HS-27A (cell line): ENCODE data around the gene MAP1LC3B2.

Experiments used
- DNase-seq: peaks from one replicate; pipeline ENCODE4 v3.0.0-alpha.2; 2012; ENCODE audit warnings: low read depth, missing footprints

The MAP1LC3B2 gene

DNA sequence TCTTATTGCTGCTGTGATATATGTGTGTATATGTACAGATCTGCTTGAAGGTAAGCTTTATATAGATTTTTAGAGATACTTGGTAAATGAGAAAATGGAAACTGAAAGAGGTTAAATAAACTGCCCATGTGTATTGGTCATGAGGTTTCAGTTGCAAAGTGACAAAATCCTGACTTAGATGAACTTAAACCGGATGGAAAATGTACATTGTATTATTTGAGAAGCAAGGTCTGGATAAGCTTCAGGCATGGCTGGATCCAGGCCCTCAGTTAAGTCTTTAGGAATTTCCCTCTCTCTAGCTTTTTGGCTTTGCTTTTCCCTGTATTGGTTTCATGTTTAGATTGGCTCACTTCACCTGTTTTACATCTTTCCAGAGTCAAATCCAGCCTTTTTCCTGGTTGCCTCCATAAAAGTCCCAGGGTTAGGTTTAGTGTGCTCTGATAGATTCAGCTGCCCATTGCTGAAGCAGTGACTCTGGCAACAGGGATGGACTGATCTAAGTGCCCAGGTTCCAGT is 21.0 kb upstream of the MAP1LC3B2 start:
- DNase-seq = no peak

- DNase-seq = no peak
Observed at GRCh38 chr12:116538682-116539305, 20.4 kb upstream of the MAP1LC3B2 start.

GRCh38 chr12:116539361-116539771 is 19.8 kb upstream of the MAP1LC3B2 start:
- DNase-seq = no peak

- DNase-seq = no peak
Observed at GRCh38 chr12:116539905-116540482, 19.2 kb upstream of the MAP1LC3B2 start.

- DNase-seq = no peak
Observed at GRCh38 chr12:116540622-116541152, 18.5 kb upstream of the MAP1LC3B2 start.

DNA sequence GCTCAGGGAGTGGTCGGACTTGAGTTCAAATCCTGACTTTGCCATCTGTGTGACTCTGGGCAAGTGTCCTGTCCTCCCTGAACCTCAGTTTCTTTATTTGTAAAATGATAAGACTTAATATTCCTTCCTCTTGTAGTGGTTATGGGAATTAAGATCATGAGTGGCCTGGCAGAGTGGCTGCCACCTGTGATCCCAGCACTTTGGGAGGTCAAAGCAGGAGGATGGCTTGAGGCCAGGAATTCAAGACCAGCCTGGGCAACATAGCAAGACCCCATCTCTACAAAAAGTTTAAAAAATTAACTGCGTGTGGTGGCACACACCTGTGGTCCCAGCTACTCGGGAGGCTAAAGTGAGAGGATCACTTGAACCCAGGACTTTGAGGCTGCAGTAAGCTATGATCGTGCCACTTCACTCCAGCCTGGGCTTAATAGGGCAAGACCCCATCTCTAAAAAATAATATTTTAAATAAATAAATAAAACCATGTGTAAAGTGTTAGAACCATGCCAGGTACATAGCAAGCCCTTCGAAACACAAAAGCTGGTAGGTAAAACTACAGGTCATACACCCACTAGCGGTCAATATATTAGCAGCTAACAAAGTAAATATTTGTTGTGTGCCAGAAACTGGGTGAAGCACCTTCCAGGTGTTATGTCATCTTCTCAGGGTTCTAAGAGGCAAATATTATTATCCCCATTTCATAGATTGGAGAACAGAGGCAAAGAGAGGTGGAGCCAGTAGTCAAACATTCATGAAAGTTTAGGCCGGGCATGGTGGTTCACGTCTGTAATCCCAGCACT is 17.4 kb upstream of the MAP1LC3B2 start:
- DNase-seq = no peak

DNA sequence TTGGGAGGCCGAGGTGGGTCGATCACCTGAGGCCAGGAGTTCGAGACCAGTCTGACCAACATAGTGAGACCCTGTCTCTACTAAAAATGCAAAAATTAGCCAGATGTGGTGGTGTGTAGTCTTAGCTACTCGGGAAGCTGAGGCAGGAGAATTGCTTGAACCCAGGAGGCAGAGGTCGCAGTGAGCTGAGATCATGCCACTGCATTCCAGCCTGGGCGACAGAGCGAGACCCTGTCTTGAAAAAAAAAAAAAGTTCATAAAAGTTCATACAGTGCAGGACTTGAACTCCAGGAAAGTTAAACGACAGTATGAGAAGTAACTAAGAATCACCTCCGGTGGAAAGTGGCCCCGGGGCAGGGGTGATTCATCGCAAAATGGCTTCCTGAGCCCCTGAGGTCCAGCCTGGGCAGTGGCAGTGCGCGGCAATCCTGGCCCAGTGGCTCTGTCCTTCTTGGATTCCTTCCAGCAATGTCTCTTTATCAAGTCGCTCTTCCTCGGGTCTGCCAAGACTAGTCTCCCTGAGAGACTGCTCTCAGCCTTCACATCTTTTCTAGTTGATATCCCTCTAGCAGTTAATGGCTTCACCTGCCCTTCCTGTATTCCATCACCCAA is 16.7 kb upstream of the MAP1LC3B2 start:
- no peak for DNase-seq

- no peak for DNase-seq
Observed at GRCh38 chr12:116544656-116545055, 14.5 kb upstream of the MAP1LC3B2 start.

- no peak for DNase-seq
Observed at GRCh38 chr12:116545144-116545543, 14.0 kb upstream of the MAP1LC3B2 start.

- no peak for DNase-seq
Observed at GRCh38 chr12:116545936-116546335, 13.2 kb upstream of the MAP1LC3B2 start.

GRCh38 chr12:116547955-116548501 is 11.2 kb upstream of the MAP1LC3B2 start:
- no peak for DNase-seq

DNA sequence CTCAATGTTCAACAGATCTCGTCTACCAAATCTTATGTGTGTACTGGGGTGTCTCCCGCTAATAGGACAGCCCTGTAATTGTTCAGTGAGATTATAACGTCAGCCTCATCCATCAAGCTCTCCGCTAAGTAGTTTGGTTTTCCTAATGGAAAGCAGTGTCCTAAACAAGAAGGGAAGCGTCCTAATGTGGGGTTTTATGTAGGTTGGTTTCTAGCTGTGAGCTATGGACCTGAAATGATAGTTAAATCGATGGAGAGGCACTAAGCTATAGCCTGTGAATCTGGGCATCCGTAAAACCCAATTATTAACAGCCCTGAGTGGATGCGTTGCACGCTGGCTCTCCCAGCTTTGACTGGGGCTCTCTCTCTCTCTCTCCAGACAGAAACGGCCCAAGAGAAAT is 9.2 kb upstream of the MAP1LC3B2 start:
- no peak for DNase-seq

GRCh38 chr12:116551151-116551550 is 8.0 kb upstream of the MAP1LC3B2 start:
- DNase-seq = no peak

GRCh38 chr12:116551619-116551951 is 7.6 kb upstream of the MAP1LC3B2 start:
- no peak for DNase-seq

DNA sequence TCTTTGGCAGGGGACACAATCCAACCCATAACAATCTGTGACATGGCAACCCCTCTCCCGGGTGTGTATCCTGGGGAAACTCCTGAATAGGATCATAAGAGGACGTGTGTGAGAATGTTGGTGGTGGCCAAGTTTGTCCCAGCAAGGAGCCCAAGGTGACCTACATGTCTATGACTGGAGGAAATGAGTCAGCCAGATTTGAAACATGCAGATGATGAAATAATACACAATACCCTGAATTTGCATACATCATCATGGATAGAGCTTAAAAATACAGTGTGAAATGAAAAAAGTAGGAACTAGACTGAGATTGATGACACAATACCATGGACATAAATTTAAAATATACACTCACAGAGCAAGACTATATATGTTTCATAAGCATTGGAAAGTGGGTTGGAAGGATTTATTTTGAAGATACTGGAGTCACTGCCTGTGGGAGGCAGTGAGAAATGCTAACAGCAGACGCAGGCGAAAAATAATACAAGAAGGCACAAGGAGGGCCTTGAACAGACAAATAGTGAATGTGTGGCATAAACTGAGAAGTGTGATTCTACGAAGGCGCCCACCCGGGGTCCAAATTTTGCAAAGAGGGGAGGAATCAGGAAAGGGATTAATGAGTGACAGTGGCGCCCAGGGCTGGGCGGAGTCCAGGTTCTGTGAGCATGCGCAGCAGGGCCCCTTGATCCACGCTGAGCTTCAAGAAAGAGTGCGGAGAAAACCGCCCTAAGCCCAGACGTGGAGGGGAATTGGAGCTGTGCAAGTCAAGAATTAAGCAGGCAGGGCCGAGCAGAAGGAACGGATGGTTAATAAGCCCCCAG is 7.0 kb upstream of the MAP1LC3B2 start:
- no peak for DNase-seq

DNA sequence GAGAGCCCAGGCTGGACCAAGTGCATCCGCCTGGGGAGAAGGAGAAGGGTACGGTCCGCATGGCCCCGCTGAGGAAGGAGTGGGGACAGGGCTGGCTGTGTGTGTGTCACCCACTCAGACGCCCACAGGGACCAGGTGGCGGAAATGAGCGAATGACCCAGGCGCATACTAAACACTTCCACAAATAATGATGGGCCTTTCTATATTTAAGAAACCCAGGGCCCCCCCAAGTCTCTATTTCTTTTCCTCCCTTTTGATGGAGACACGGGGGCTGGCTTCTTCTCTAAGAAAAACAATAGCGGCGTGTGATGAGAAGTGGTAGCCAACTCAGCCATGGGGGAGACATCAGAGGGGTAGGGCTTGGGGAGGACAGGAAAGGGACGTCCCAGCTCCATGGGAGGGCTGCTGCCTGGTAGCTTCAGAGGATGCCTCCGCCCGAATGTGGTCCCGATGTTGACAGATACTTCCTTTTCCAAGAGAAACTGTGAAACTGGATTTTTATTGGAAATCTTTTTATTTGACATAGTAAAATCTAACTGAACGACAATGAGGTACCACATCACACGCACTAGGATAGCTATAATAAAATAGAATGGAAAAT is 6.3 kb upstream of the MAP1LC3B2 start:
- no peak for DNase-seq

- no peak for DNase-seq
Observed at GRCh38 chr12:116556356-116556952, 2.7 kb upstream of the MAP1LC3B2 start.

GRCh38 chr12:116556964-116557698 is 2.0 kb upstream of the MAP1LC3B2 start:
- no peak for DNase-seq

GRCh38 chr12:116558280-116559161 is 660 bp upstream of the MAP1LC3B2 start:
- DNase-seq = no peak
